A549 (cell line): ENCODE results near the gene LHFPL5. TPM values are rescaled to one million over a fixed set of nuclear protein-coding genes. Genes with fewer than 3 reads are reported as not detected.

ENCODE experiments used
- ATAC-seq, 2 experiments: fragments of 200-7000 bp in 1 of 2; fragments of >200 bp in 1 of 2; cut with Nextera tagmentation in 1 of 2; cut with Tn5 transposase in 1 of 2; 3 replicates each; pipeline versions ENCODE4 v1.8.0 to v1.9.1; 2018 to 2020; ENCODE audit warnings: mild to moderate bottlenecking in 1 of 2, moderate library complexity in 1 of 2
- CTCF ChIA-PET: fragments of 300-600 bp; sonication (Branson Sonifier 250); formaldehyde crosslinking; extraction: SDS; loops from one replicate; lab custom pipeline; 2021; ENCODE audit warnings: antibody characterized with exemption, inconsistent platforms; lab: Yijun Ruan, JAX
- POLR2A ChIA-PET: fragments of 350-600 bp; formaldehyde crosslinking; extraction: SDS; loops from one replicate; lab custom pipeline; 2021; ENCODE audit warnings: antibody characterized with exemption, inconsistent platforms; lab: Yijun Ruan, JAX
- DNase-seq, 2 experiments: peaks; one replicate each; pipeline versions ENCODE4 v3.0.0 to v3.0.0-alpha.2; 2011 to 2016; ENCODE audit warnings: low read depth in 1 of 2, low spot score in 1 of 2
- FAIRE-seq: peaks from 2 replicates; lab custom pipeline; 2011; peaks lifted over from hg19 to GRCh38; lab: Jason Lieb, UNC
- H3K27ac ChIP-seq, 2 experiments: fragments of >200 bp; sonication (Bioruptor Twin); formaldehyde crosslinking; 3 replicates each; pipeline ENCODE4 v1.5.1; 2016 to 2017
- H3K4me1 ChIP-seq: fragments of >200 bp; sonication (Bioruptor Twin); formaldehyde crosslinking; 3 replicates; pipeline ENCODE4 v1.6.1; 2016
- H3K4me2 ChIP-seq: fragments of >200 bp; sonication (Bioruptor Twin); formaldehyde crosslinking; 3 replicates; pipeline ENCODE4 v1.6.1; 2016
- H3K4me3 ChIP-seq: fragments of >200 bp; sonication (Bioruptor Twin); formaldehyde crosslinking; 3 replicates; pipeline ENCODE4 v1.5.1; 2016
- H3K9me3 ChIP-seq: fragments of >200 bp; sonication (Bioruptor Twin); formaldehyde crosslinking; 3 replicates; pipeline ENCODE4 v1.6.1; 2016
- CBX2 ChIP-seq: fragments of 200-600 bp; sonication (generic); IDR thresholded peaks from 2 replicates; pipeline ENCODE4 v1.6.1; 2016; ENCODE audit warnings: low read depth, mild to moderate bottlenecking, borderline replicate concordance
- CBX8 ChIP-seq: fragments of 200-600 bp; sonication (generic); IDR thresholded peaks from 2 replicates; pipeline ENCODE4 v1.6.1; 2016
- CHD2 ChIP-seq: fragments of 150-350 bp; IDR thresholded peaks from 2 replicates; pipeline ENCODE4 v1.6.1; 2014; ENCODE audit warnings: low read length; ENCODE audit not compliant: partially characterized antibody
- E2F6 ChIP-seq: IDR thresholded peaks from 2 replicates; pipeline ENCODE4 v1.6.1; 2012; ENCODE audit warnings: low read depth, borderline replicate concordance
- EHF ChIP-seq: fragments of 250-450 bp; sonication (Bioruptor Pico); IDR thresholded peaks from 2 replicates; pipeline ENCODE4 v1.5.0; 2020; ENCODE audit warnings: mild to moderate bottlenecking
- EHMT2 ChIP-seq: fragments of 200-600 bp; sonication (generic); IDR thresholded peaks from 2 replicates; pipeline ENCODE4 v1.6.1; 2016; ENCODE audit warnings: antibody characterized with exemption, low read depth, mild to moderate bottlenecking, moderate library complexity
- HDAC2 ChIP-seq: fragments of 200-600 bp; sonication (generic); IDR thresholded peaks from 2 replicates; pipeline ENCODE4 v1.6.1; 2016
- HES2 ChIP-seq: fragments of >200 bp; sonication (Bioruptor Twin); formaldehyde crosslinking; IDR thresholded peaks from 2 replicates; pipeline ENCODE4 v1.6.1; 2016
- HOXA7 ChIP-seq: fragments of 250-450 bp; sonication (Bioruptor Pico); IDR thresholded peaks from 2 replicates; pipeline ENCODE4 v1.5.0; 2020; ENCODE audit warnings: mild to moderate bottlenecking, moderate library complexity
- HOXB13 ChIP-seq: fragments of 250-450 bp; sonication (Bioruptor Pico); IDR thresholded peaks from 2 replicates; pipeline ENCODE4 v1.5.0; 2020; ENCODE audit warnings: low read depth, mild to moderate bottlenecking, moderate library complexity
- KDM1A ChIP-seq: fragments of 200-600 bp; sonication (generic); IDR thresholded peaks from 2 replicates; pipeline ENCODE4 v1.6.1; 2016; ENCODE audit warnings: low read depth, mild to moderate bottlenecking
- KDM5A ChIP-seq: fragments of 200-600 bp; sonication (generic); IDR thresholded peaks from 2 replicates; pipeline ENCODE4 v1.6.1; 2016; ENCODE audit warnings: antibody characterized with exemption, mild to moderate bottlenecking
- MAFK ChIP-seq: fragments of 450-650 bp; IDR thresholded peaks from 2 replicates; pipeline ENCODE4 v1.6.1; 2014; ENCODE audit not compliant: partially characterized antibody
- MAZ ChIP-seq: fragments of 150-350 bp; IDR thresholded peaks from 2 replicates; pipeline ENCODE4 v1.6.1; 2014; ENCODE audit warnings: antibody characterized with exemption, low read depth, low read length, borderline replicate concordance
- NPAS2 ChIP-seq: fragments of 250-450 bp; sonication (Bioruptor Pico); IDR thresholded peaks from 2 replicates; pipeline ENCODE4 v1.8.0; 2022; ENCODE audit warnings: mild to moderate bottlenecking, moderate library complexity, borderline replicate concordance
- PBX3 ChIP-seq: IDR thresholded peaks from 2 replicates; pipeline ENCODE4 v1.6.1; 2012
- POLR2A ChIP-seq: IDR thresholded peaks from 2 replicates; pipeline ENCODE4 v1.6.1; 2012; ENCODE audit warnings: mild to moderate bottlenecking, low read length
- POLR2AphosphoS2 ChIP-seq: conservative IDR thresholded peaks from 2 replicates; pipeline ENCODE4 v1.6.1; 2012; ENCODE audit warnings: low read length, improper control_type of control experiment, inconsistent platforms
- RAD21 ChIP-seq, 2 experiments: fragments of >200 bp in 1 of 2; sonication (Bioruptor Twin) in 1 of 2; formaldehyde crosslinking in 1 of 2; IDR thresholded peaks in 1 of 2; conservative IDR thresholded peaks in 1 of 2; 2 replicates in 1 of 2; 3 replicates in 1 of 2; pipeline ENCODE4 v1.6.1; 2012 to 2018; ENCODE audit warnings: inconsistent platforms in 1 of 2
- REST ChIP-seq: fragments of 200-600 bp; sonication (generic); IDR thresholded peaks from 2 replicates; pipeline ENCODE4 v1.6.1; 2016; ENCODE audit warnings: antibody characterized with exemption, mild to moderate bottlenecking, moderate library complexity
- RFX5 ChIP-seq: fragments of 450-650 bp; IDR thresholded peaks from 2 replicates; pipeline ENCODE4 v1.7.1; 2014; ENCODE audit warnings: antibody characterized with exemption, mild to moderate bottlenecking, moderate library complexity
- SMC3 ChIP-seq: fragments of >200 bp; sonication (Bioruptor Twin); formaldehyde crosslinking; IDR thresholded peaks from 3 replicates; pipeline ENCODE4 v1.6.1; 2018; ENCODE audit warnings: inconsistent platforms
- TFCP2L1 ChIP-seq: fragments of 250-450 bp; sonication (Bioruptor Pico); IDR thresholded peaks from 2 replicates; pipeline ENCODE4 v1.5.0; 2021; ENCODE audit warnings: mild to moderate bottlenecking
- ZNF302 ChIP-seq: fragments of 250-450 bp; sonication (Bioruptor Pico); IDR thresholded peaks from 2 replicates; pipeline ENCODE4 v1.9.0; 2021; ENCODE audit warnings: inconsistent platforms, mild to moderate bottlenecking, moderate library complexity
- ZSCAN20 ChIP-seq: fragments of 250-450 bp; sonication (Bioruptor Pico); IDR thresholded peaks from 2 replicates; pipeline ENCODE4 v1.8.0; 2022; ENCODE audit warnings: mild to moderate bottlenecking, moderate library complexity
- WGBS: methylation state at CpG from one replicate; pipeline ENCODE4 v1.1.6; 2017; ENCODE audit errors: missing lambda C conversion rate; 5-methylcytosine and 5-hydroxymethylcytosine counted together
- polyA plus RNA-seq, 4 experiments: library from polyadenylated mRNA; depleted of rRNA in 3 of 4; stranded (reverse); fragments of >200 nt; fragmentation: RNase III in 1 of 4; extraction: RNeasy Plus Mini Kit Qiagen cat#74134 plus additional on column Dnase treatment in 1 of 4; gene quantifications; 2 replicates in 3 of 4; 3 replicates in 1 of 4; pipeline ENCODE4 v1.2.3, GENCODE V29; 2011 to 2017
- TF ChIP-seq, protein P1 (sequence below): fragments of 150-350 bp; IDR thresholded peaks from 2 replicates; pipeline ENCODE4 v1.6.1; 2014; ENCODE audit warnings: low read depth, mild to moderate bottlenecking, low read length
- TF ChIP-seq, protein P2 (sequence below): IDR thresholded peaks from 2 replicates; pipeline ENCODE4 v1.6.1; 2012

The LHFPL5 gene
- polyA plus RNA-seq, 2 of the 4 experiments (the other 2 are of a cell fraction) = 0.06 to 0.17 TPM

DNA sequence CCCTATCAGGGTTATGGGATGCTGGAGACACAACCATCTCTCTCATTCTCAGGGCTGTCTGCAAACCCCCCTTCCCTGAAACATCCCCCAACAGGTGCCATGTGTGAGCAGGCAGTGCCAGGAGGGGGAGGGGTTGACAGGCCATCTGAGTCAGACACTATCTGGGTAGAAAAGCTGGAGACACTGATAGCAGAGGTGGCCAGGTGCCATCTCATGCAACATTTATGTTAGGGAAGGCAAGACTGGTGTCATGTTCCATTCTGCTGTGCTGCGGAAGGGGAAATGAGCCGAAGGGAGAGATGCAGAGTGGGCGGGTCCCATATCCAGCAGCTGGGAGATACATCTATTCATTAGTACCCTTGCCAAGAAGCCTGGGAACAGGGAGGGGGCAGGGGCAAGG lies 3.5 kb downstream of the LHFPL5 start:
- ATAC-seq (no peak), FAIRE-seq (no peak), DNase-seq (no peak)
- 60% methylated on average over 3 of the region's 3 CpGs for WGBS
- no peak overlapping the region for H3K27ac ChIP-seq
- ChIA-PET POLR2A (no interaction called here), CTCF (interaction anchor here (1.0 kb wide), 1 partner anchor 286 kb away, joined by 3 read pairs; no protein-coding TSS in a partner anchor)
- no peak for TF ChIP-seq EHMT2
- TF ChIP-seq HOXB13 = no peak
- TF ChIP-seq, protein P1, sequence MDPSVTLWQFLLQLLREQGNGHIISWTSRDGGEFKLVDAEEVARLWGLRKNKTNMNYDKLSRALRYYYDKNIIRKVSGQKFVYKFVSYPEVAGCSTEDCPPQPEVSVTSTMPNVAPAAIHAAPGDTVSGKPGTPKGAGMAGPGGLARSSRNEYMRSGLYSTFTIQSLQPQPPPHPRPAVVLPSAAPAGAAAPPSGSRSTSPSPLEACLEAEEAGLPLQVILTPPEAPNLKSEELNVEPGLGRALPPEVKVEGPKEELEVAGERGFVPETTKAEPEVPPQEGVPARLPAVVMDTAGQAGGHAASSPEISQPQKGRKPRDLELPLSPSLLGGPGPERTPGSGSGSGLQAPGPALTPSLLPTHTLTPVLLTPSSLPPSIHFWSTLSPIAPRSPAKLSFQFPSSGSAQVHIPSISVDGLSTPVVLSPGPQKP = no peak
- no peak for TF ChIP-seq HDAC2
- no peak for TF ChIP-seq E2F6
- no peak for TF ChIP-seq RAD21 (conservative IDR thresholded peaks at IDR 0.05 in 1 of 2, IDR thresholded peaks at IDR 0.05 in 1 of 2)
- no peak for TF ChIP-seq HES2
- TF ChIP-seq HOXA7 (CRISPR knock-in tag) = no peak
- no peak for TF ChIP-seq CHD2
- TF ChIP-seq CBX2 = no peak
- no peak for TF ChIP-seq MAFK
- TF ChIP-seq, protein P2, sequence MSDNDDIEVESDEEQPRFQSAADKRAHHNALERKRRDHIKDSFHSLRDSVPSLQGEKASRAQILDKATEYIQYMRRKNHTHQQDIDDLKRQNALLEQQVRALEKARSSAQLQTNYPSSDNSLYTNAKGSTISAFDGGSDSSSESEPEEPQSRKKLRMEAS = no peak
- no peak for TF ChIP-seq KDM5A
- TF ChIP-seq SMC3 = no peak
- TF ChIP-seq ZSCAN20 = no peak
- no peak for TF ChIP-seq CBX8
- TF ChIP-seq ZNF302 = no peak
- TF ChIP-seq KDM1A = no peak
- TF ChIP-seq EHF (CRISPR knock-in tag) = no peak
- H3K9me3 ChIP-seq = no peaks in the 10 kb centered on the region
- H3K4me2 ChIP-seq = no peak overlapping the region
- no peak overlapping the region for H3K4me3 ChIP-seq
- peaks cover 23% of the 10 kb centered on the region for H3K4me1 ChIP-seq

GRCh38 chr6:35809809-35810208 lies 4.7 kb downstream of the LHFPL5 start:
- ATAC-seq (no peak), FAIRE-seq (no peak), DNase-seq (no peak)
- ChIA-PET POLR2A (no interaction called here), CTCF (no interaction called here)
- 80% methylated on average over 5 of the region's 5 CpGs for WGBS
- H3K9me3 ChIP-seq = no peaks in the 10 kb centered on the region
- H3K27ac ChIP-seq = no peak overlapping the region; a peak in 1 of 6 replicates
- no peak overlapping the region for H3K4me2 ChIP-seq
- no peak overlapping the region for H3K4me3 ChIP-seq
- peaks cover 21% of the 10 kb centered on the region for H3K4me1 ChIP-seq
- TF ChIP-seq RFX5 (no peak), REST (no peak), POLR2A (no peak), PBX3 (no peak), TFCP2L1 (CRISPR knock-in tag) (no peak), POLR2AphosphoS2 (no peak), ZSCAN20 (no peak), HOXB13 (no peak), MAZ (no peak), NPAS2 (CRISPR knock-in tag) (no peak)
